ENCODE data around the gene FBRS.

DNA sequence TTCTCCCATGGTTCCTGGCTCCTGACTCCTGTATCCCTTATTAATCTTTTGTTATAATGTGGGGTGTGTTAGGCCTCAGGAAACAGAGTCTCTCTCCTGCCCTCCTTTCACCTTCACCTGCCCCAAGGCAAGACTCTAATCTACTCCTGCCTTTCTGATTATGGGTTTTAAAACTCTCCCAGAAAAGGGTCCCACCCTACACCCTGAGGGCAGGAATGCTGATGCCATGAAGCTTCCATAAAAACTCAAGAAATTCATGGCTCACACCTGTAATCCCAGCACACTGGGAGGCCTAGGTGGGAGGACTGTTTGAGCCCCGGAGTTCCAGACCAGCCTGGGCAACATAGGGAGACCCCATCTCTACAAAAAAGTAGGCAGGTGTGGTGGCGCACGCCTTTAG lies 22.1 kb downstream of the FBRS start:
- TF ChIP-seq, protein P1, sequence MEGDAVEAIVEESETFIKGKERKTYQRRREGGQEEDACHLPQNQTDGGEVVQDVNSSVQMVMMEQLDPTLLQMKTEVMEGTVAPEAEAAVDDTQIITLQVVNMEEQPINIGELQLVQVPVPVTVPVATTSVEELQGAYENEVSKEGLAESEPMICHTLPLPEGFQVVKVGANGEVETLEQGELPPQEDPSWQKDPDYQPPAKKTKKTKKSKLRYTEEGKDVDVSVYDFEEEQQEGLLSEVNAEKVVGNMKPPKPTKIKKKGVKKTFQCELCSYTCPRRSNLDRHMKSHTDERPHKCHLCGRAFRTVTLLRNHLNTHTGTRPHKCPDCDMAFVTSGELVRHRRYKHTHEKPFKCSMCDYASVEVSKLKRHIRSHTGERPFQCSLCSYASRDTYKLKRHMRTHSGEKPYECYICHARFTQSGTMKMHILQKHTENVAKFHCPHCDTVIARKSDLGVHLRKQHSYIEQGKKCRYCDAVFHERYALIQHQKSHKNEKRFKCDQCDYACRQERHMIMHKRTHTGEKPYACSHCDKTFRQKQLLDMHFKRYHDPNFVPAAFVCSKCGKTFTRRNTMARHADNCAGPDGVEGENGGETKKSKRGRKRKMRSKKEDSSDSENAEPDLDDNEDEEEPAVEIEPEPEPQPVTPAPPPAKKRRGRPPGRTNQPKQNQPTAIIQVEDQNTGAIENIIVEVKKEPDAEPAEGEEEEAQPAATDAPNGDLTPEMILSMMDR (IDR thresholded peaks at IDR 0.05) = no peak
- TF ChIP-seq POLR2A (IDR thresholded peaks at IDR 0.05) = no peak
